Activated CD8-positive, alpha-beta memory T cell treated with anti-CD3 and anti-CD28 coated beads, Interleukin-2, amount 50 U/mL, for 1 hour (primary cell): ENCODE data around the gene PRKCH.

Experiments
- DNase-seq: peaks from one replicate; pipeline ENCODE4 v3.0.0-alpha.2; 2020; ENCODE audit errors: extremely low read depth

PRKCH gene

DNA sequence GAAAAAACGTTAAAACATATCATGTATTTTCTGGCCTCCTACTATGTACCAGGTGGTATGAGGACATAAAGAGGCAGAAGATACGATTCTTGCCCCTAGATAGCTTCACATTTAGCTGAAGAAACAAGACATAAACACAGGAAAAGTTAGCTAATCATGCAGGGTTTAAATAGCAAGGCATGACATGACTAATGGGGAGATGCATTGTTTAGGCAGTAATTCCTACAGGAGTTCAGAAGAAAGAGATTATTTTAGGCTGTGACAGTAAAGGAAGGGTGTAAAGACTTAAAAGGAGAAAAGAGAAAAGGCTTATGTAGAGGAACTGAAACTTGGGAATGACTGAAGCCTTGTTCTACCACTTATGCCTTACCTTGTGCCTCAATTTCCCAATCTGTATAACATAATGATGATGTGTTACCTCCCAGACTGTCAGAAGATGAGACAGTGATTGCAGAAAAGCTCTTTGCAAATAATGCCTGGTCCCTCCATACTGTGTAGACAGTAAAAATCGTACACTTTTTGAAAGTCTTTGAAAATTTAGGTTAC lies 44.4 kb downstream of the PRKCH start:
- no peak for DNase-seq

- DNase-seq, result no peak
Measured at GRCh38 chr14:61368114-61368710, 46.8 kb downstream of the PRKCH start.

- DNase-seq, result no peak
Measured at GRCh38 chr14:61368781-61369453, 47.5 kb downstream of the PRKCH start.

DNA sequence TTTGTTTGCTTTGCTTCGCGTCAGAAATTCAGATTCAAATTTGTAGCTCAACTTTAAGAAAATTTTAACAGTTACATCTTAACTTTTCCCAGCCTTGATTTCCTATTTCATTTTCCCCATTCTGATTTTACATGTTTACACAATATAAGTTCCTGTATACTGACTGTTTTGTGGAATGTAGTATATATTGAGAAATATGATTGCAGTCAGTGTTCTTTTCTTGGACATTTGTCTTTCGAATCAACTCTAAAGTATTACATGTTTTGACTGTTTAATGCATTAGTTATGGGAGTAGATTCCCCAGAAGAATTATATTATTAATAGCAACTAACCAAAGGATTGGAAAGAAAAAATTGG lies 48.1 kb downstream of the PRKCH start:
- no peak for DNase-seq

DNA sequence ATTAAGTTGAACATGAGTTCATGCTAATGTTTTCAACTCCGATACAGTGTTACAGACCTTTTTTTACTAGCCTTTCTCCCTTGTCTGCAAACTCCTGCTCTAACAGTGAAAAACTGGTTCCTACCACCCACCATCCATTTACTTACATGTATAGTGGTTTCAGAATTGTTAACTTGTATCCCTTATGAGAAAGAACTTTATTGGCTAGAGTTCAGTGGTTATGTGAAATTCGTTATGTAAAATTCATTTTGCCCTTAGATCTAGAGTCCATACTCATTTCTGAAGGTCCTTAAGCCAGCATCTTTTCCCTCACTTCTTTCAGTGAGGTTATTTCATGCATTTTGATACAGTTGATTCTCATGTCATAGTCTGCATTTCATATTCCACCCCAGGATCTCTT lies 51.0 kb downstream of the PRKCH start:
- no peak for DNase-seq

DNA sequence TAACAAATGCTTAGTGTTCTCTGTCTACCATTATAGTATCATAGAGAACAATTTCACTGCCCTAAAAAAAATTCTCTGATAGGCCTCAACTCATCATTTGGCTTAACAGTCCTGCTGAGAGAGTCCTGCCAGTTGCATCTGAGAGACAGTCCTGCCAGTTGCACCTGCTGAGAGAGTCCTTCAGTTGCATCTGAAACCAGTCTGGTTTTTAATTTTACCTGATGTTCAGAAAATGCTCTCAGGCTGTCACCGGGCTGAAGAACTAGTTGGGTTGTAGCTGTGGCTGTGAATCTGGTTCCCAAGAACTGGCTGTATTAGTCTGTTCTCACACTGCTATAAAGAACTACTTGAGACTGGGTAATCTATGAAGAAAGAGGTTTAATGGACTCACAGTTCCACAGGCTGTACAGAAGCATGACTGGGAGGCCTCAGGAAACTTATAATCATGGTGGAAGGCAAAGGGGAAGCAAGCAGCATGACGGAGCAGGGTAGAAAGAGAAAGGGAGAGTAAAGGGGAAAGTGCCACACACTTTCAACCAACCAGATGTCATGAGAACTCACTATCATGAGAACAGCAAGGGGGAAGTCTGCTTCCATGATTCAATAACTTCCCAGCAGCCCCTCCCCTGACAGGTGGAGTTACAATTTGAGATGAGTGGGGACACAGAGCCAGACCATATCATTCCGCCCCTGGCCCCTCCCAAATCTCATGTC lies 51.6 kb downstream of the PRKCH start:
- DNase-seq, result no peak

GRCh38 chr14:61374284-61374683 lies 52.9 kb downstream of the PRKCH start:
- DNase-seq, result no peak

DNA sequence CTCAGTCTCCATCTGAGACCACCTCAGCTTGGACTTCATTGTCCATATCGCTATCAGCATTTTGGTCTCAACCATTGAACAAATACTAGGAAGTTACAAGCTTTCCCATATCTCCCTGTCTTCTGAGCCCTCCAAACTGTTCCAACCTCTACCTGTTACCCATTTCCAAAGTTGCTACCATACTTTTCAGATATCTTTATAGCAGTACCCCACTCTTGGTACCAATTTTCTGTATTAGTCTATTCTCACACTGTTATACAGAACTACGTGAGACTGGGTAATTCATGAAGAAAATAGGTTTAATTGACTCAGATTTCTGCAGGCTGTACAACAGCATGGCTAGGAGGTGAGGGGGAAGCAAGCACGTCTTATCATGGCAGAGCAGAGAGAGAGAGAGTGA lies 53.8 kb downstream of the PRKCH start:
- no peak for DNase-seq

- DNase-seq, result no peak
Measured at GRCh38 chr14:61376314-61376713, 54.9 kb downstream of the PRKCH start.

DNA sequence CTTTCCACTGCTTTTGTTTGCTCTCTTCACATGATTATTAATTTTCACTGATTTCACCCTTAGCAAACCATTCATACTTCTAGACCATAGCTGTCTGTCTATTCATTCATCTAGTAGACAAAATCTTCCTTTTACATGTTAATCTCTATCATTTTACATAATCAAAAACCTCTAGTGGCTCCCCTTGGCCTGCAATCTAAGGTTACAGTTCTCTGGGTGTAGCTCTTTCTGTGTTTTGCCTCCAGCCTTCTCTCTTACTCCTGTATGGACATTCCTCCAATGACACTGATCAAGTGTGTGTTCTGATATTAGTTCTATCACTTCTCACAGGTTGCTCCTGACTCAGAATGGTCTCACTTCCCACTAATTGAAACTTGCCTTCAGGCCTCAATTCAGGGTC lies 56.4 kb downstream of the PRKCH start:
- no peak for DNase-seq

DNA sequence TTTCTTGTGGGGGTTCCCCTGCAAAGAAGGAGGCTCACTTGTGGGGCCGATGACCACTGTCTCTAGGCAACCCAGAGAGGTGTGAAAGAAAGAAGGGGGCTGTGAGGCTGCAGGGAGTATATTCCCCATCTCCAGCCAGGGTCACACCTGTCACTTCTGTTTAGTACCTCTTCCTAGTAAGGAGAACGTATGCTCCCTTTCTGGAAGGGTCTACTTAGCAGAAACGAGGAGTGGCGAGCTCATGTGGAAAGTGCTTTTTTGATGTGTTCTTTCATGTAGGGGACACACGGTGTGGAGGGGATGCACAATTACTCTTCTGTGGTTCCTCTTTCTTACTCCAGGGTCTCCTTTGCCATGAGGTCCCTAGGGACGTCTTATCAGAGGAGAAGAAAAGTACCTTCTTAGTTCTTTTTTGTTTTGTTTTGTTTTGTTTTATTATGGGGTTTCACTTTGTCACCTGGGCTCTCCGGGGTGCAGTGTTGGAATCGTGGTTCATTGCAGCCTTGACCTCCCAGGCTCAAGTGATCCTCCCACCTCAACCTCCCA lies 58.3 kb downstream of the PRKCH start:
- no peak for DNase-seq

DNA sequence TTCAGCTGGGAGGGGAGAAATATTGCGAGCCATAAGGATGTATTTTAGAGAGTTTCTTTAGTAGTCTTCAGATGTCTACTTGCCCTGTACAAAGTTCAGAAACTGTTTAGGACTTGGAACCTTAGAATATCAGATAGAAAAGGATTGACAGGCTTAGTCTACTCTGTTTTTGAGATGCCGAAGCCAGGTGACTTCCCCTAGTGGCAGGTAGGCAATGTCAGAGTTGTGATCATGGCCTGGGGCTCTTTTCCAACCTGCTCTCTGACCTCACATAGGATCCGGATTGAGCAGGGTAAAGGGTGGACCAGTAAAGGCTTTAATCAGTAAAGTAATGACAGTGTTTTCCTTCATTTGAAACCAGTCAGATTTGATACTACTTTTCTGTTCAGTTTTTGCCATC lies 59.6 kb downstream of the PRKCH start:
- DNase-seq, result no peak

DNA sequence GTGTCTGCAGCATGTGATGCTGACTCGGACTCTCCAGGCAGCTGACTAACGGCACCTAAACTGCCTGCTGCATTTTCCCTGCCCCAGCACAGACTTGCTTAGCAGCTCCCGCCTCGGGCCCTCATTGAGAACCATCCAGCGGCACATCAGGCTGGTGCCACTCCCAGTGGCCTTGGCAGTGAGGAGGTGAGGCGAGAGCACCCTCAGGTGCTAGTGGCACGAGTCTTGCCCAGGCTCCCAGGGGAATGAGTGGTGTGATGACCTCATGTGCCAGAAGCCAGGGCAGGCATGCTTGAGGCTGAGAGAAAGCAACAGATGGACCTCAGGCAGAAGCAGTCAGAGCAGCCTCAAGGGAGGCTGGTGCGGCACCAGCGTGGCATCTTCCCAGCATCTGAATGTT lies 60.2 kb downstream of the PRKCH start:
- no peak for DNase-seq

DNA sequence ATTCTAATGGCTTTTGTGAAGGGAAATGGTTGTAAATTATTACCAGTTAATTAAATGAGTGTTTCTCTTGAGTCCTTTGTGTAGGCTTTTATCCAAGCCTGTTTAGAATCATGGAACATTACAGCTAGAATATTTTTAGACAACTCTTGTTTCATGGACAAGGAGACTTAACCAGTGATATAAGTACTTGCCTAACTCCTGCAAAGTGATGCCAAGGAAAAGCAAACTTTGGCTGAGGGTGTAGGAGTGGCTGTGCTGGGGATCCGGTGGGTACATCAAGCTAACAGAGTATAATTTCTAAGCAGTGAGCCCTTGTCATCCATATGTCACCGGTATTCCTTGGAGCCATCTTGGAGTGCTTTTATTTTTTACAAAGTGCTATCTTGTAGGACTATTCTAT lies 61.5 kb downstream of the PRKCH start:
- no peak for DNase-seq

GRCh38 chr14:61385002-61385685 lies 63.8 kb downstream of the PRKCH start:
- no peak for DNase-seq

- no peak for DNase-seq
Measured at GRCh38 chr14:61386173-61386772, 64.9 kb downstream of the PRKCH start.

- DNase-seq, result no peak
Measured at GRCh38 chr14:61387076-61387475, 65.7 kb downstream of the PRKCH start.

GRCh38 chr14:61388173-61388975 lies 67.0 kb downstream of the PRKCH start:
- DNase-seq, result no peak

DNA sequence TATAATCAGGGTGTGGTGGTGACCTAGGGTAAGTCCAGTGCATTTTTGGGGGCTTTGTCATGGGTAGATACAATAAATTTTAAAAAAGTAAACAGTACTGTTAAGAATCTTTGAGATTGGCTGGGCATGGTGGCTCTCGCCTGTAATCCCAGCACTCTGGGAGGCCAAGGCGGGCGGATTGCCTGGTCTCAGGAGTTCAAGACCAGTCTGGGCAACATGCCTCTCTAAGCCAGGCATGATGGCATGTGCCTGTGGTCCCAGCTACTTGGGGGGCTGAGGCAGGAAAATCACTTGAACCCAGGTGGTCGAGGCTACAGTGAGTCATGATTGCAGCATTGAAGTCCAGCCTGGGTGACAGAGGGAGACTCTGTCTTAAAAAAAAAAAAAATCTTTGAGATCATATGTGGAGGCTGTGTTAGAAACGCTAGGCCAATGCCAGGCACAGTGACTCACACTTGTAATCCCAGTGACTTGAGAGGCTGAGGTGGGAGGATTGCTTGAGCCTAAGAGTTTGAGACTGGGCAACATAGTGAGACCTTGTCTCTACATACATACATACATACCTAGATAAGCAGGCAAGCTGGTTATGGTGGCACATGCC lies 67.7 kb downstream of the PRKCH start:
- DNase-seq, result no peak

GRCh38 chr14:61391119-61391518 lies 69.7 kb downstream of the PRKCH start:
- no peak for DNase-seq

DNA sequence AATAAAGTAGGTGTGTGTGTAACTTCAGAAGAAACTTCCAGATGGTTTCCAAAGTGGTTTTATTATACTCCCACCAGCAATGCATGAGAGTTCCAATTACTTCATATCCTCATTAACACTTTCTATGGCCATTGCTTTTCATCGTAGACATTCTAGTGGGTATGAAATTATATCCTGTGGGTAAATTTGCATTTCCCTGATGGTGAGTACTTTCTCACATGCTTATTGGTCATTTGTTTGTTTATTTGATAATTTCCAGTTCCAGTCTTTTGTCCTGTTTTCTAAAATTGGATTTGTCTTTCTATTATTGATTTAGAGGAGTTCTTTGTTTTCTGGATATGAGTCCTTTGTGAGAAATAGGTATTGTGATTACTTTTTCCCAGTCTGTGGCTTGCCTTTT lies 70.9 kb downstream of the PRKCH start:
- no peak for DNase-seq
